CD4-positive, alpha-beta T cell (primary cell): ENCODE results near the gene SNAP29. TPM values are rescaled to one million over a fixed set of nuclear protein-coding genes. Genes with fewer than 3 reads are reported as not detected.

ENCODE experiments used
- ATAC-seq: fragments of 200-7000 bp; cut with Tn5 transposase; one replicate; pipeline ENCODE4 v1.10.0; 2022; ENCODE audit warnings: mild to moderate bottlenecking; ENCODE audit not compliant: poor library complexity
- CTCF ChIA-PET: fragments of 350-600 bp; sonication (Branson Sonifier 250); formaldehyde crosslinking; loops from one replicate; lab custom pipeline; 2021; ENCODE audit warnings: antibody characterized with exemption, inconsistent platforms; lab: Charles Lee
- POLR2A ChIA-PET: fragments of 350-600 bp; sonication (Branson Sonifier 250); formaldehyde crosslinking; loops from one replicate; lab custom pipeline; 2021; ENCODE audit warnings: antibody characterized with exemption, inconsistent platforms; lab: Charles Lee
- DNase-seq, 14 experiments: peaks; one replicate each; pipeline ENCODE4 v3.0.0-alpha.2; 2013 to 2020; ENCODE audit warnings: mixed read lengths in 2 of 14
- H3K27ac ChIP-seq, 2 donors: one replicate each; pipeline versions ENCODE4 v1.5.1 to v1.7.0; 2013; ENCODE audit warnings: low read length in 2 of 2, low read depth in 1 of 2, mild to moderate bottlenecking in 1 of 2
- H3K27me3 ChIP-seq, 2 experiments: 1 replicate in 1 of 2; 2 replicates in 1 of 2; pipeline versions ENCODE4 v1.6.1 to v1.7.0; 2013; ENCODE audit warnings: low read length in 2 of 2, control low read depth in 1 of 2, mild to moderate bottlenecking in 1 of 2, moderate library complexity in 1 of 2; ENCODE audit not compliant: insufficient read depth in 2 of 2, control insufficient read depth in 1 of 2
- H3K36me3 ChIP-seq: one replicate; pipeline ENCODE4 v1.6.1; 2013; ENCODE audit warnings: low read length, control low read depth; ENCODE audit not compliant: insufficient read depth
- H3K4me1 ChIP-seq: one replicate; pipeline ENCODE4 v1.6.1; 2013; ENCODE audit warnings: low read length, control low read depth; ENCODE audit not compliant: insufficient read depth
- H3K4me3 ChIP-seq: one replicate; pipeline ENCODE4 v1.5.1; 2013; ENCODE audit warnings: mild to moderate bottlenecking, low read length, moderate library complexity
- H3K9me3 ChIP-seq, 2 experiments: 1 replicate in 1 of 2; 2 replicates in 1 of 2; pipeline versions ENCODE4 v1.6.1 to v1.7.0; 2013; ENCODE audit warnings: low read length in 2 of 2, mild to moderate bottlenecking in 2 of 2, control low read depth in 1 of 2, moderate library complexity in 1 of 2; ENCODE audit not compliant: control insufficient read depth in 1 of 2, insufficient read depth in 1 of 2
- H3K27ac Mint-ChIP-seq: one replicate; pipeline ENCODE4 v1.8.0; 2020; ENCODE audit warnings: mixed read lengths
- H3K27me3 Mint-ChIP-seq: one replicate; pipeline ENCODE4 v1.8.0; 2021; ENCODE audit warnings: mixed read lengths
- H3K36me3 Mint-ChIP-seq: one replicate; pipeline ENCODE4 v1.8.0; 2021; ENCODE audit warnings: low read depth, mixed read lengths
- H3K4me1 Mint-ChIP-seq: one replicate; pipeline ENCODE4 v1.8.0; 2021; ENCODE audit warnings: low read depth, mixed read lengths
- H3K4me3 Mint-ChIP-seq: one replicate; pipeline ENCODE4 v1.8.0; 2020; ENCODE audit warnings: mild to moderate bottlenecking, mixed read lengths
- H3K9me3 Mint-ChIP-seq: one replicate; pipeline ENCODE4 v1.8.0; 2020; ENCODE audit warnings: mixed read lengths
- intact Hi-C, 2 experiments: fragments of 100-400 bp; cut with DNase I in 1 of 2; cut with micrococcal nuclease in 1 of 2; formaldehyde crosslinking; loops; one replicate each; pipeline versions ENCODE4 v1.15.1 to v1.9.0; 2023 to 2025; cut with DNase I, micrococcal nuclease
- total RNA-seq, 174 experiments: library from RNA in 2 of 174; stranded (reverse) in 2 of 174; gene quantifications; one replicate each; pipeline ENCODE4 v1.2.3 and lab custom pipeline; 2021 to 2026
- TF ChIP-seq, protein P1 (sequence below): fragments of 200-600 bp; IDR thresholded peaks from one replicate; pipeline ENCODE4 v1.8.0; 2022; ENCODE audit warnings: antibody characterized with exemption, mild to moderate bottlenecking

The SNAP29 gene
- total RNA-seq, 2 experiments from 2014 or later, result 13.7 to 15.1 TPM

DNA sequence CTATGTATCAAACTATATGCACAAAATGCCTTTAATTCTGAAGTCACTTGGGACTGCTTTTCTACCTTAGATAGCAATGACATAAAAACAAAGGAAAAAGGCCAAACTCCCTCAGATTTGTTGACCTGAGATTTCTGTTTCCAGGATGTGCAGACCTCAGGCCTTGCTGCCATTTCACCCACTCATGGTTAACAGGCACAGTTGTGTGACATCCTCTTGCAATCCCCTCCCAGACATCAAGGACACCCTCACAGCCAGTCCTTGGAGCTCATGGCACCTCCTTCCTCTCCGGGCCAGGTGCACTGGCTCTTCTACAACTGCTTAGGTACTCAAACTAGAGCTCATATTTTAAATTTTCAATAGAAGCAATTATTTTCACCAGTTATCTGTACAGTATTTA, 47.6 kb upstream of the SNAP29 start:
- ATAC-seq, result no peak
- H3K27ac ChIP-seq, result no peak overlapping the region
- no peak overlapping the region for H3K4me3 ChIP-seq
- peaks cover 85% of the 10 kb centered on the region for H3K36me3 Mint-ChIP-seq
- H3K9me3 ChIP-seq, result no peaks in the 10 kb centered on the region
- no peaks in the 10 kb centered on the region for H3K27me3 ChIP-seq
- TF ChIP-seq, protein P1, sequence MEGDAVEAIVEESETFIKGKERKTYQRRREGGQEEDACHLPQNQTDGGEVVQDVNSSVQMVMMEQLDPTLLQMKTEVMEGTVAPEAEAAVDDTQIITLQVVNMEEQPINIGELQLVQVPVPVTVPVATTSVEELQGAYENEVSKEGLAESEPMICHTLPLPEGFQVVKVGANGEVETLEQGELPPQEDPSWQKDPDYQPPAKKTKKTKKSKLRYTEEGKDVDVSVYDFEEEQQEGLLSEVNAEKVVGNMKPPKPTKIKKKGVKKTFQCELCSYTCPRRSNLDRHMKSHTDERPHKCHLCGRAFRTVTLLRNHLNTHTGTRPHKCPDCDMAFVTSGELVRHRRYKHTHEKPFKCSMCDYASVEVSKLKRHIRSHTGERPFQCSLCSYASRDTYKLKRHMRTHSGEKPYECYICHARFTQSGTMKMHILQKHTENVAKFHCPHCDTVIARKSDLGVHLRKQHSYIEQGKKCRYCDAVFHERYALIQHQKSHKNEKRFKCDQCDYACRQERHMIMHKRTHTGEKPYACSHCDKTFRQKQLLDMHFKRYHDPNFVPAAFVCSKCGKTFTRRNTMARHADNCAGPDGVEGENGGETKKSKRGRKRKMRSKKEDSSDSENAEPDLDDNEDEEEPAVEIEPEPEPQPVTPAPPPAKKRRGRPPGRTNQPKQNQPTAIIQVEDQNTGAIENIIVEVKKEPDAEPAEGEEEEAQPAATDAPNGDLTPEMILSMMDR, result no peak
- ChIA-PET POLR2A (no interaction called here), CTCF (interaction anchor here (0.7 to 1.0 kb wide), 2 partner anchors 106 to 140 kb away, joined by 3 read pairs; partner anchors contain the start of gene CRKL)
- H3K36me3 ChIP-seq, result peaks cover 68% of the 10 kb centered on the region
- intact Hi-C loops, result loop anchor here in 1 of 2 experiments (2.0 to 5.0 kb wide), 2 partner anchors 48 to 106 kb away; partner anchors contain the start of genes CRKL, PI4KA and SNAP29
- H3K27me3 Mint-ChIP-seq, result no peaks in the 10 kb centered on the region
- H3K4me1 ChIP-seq, result no peaks in the 10 kb centered on the region
- DNase-seq, result no peak
- no peaks in the 10 kb centered on the region for H3K9me3 Mint-ChIP-seq
- H3K27ac Mint-ChIP-seq, result peak overlapping the region; percentile 71
- no peak overlapping the region for H3K4me3 Mint-ChIP-seq
- H3K4me1 Mint-ChIP-seq, result peaks cover 13% of the 10 kb centered on the region

DNA sequence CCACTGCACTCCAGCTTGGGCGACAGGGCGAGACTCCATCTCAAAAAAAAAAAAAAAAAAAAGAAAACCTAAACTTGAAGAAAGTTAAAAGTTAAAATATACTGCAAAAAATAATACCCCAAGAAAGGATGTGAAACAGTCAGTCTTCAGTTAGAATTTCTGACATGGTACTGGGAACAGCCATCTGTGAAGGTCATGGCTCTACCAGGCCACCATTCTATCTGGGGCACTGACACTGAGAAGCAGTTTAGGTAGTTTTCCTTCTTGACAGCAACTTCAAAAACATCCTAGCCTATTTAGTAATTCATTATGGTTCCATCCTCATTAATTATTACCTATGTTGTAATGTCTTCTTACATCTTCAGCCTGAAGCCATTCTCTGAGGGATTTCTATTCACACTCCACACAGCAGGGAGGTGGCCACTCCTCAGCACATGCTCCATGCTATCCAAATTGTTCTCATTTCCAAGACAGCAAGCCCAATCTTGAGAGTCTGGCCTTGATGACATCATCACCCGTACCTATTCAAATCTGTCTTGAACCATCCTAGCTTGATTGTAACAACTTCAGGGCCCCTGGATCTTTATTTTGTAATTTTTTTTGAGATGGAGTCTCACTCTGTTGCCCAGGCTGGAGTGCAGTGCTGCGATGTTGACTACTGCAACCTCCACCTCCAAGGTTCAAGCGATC, 46.7 kb upstream of the SNAP29 start:
- intact Hi-C loops, result loop anchor here in 1 of 2 experiments (2.0 to 5.0 kb wide), 2 partner anchors 47 to 105 kb away; partner anchors contain the start of genes CRKL, PI4KA and SNAP29
- no peaks in the 10 kb centered on the region for H3K27me3 Mint-ChIP-seq
- DNase-seq (no peak), ATAC-seq (no peak)
- no peaks in the 10 kb centered on the region for H3K4me1 ChIP-seq
- H3K4me3 Mint-ChIP-seq, result no peak overlapping the region
- no peak overlapping the region for H3K4me3 ChIP-seq
- H3K36me3 Mint-ChIP-seq, result peaks cover 85% of the 10 kb centered on the region
- TF ChIP-seq, protein P1, result no peak
- H3K9me3 ChIP-seq, result no peaks in the 10 kb centered on the region
- H3K27ac Mint-ChIP-seq, result no peak overlapping the region
- peaks cover 13% of the 10 kb centered on the region for H3K4me1 Mint-ChIP-seq
- peaks cover 71% of the 10 kb centered on the region for H3K36me3 ChIP-seq
- ChIA-PET CTCF (no interaction called here), POLR2A (no interaction called here)
- H3K9me3 Mint-ChIP-seq, result no peaks in the 10 kb centered on the region
- H3K27ac ChIP-seq, result no peak overlapping the region
- H3K27me3 ChIP-seq, result no peaks in the 10 kb centered on the region

DNA sequence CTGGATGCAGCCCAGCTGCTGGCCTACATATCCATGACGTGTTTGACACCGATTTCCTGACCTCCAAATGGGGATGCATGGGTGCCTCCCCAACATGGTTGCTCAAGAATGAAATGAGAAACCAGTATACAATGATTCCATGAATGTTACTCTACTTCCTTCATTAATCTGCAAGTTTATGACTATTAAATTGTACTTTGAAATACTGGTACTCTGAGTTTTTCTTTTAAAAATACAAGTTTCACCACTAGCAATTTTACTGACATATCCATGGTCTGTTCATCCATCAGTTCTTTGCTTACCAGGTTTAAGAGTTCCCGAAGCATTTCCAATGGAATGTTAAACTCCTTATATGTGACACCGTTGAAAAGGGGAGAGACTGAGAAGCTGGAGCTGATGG, 45.8 kb upstream of the SNAP29 start:
- intact Hi-C loops, result loop anchor here in 1 of 2 experiments (5.0 kb wide), 1 partner anchor 104 kb away; the partner anchor contains the start of gene CRKL
- no peak overlapping the region for H3K4me3 Mint-ChIP-seq
- H3K4me1 Mint-ChIP-seq, result peaks cover 13% of the 10 kb centered on the region
- Histone ChIP-seq H3K9me3 (no peaks in the 10 kb centered on the region), H3K27me3 (no peaks in the 10 kb centered on the region), H3K4me3 (no peak overlapping the region), H3K4me1 (no peaks in the 10 kb centered on the region), H3K27ac (no peak overlapping the region), H3K36me3 (peaks cover 71% of the 10 kb centered on the region)
- ATAC-seq (no peak), DNase-seq (no peak)
- no peaks in the 10 kb centered on the region for H3K9me3 Mint-ChIP-seq
- H3K27ac Mint-ChIP-seq, result no peak overlapping the region
- H3K36me3 Mint-ChIP-seq, result peaks cover 83% of the 10 kb centered on the region
- TF ChIP-seq, protein P1, result no peak
- POLR2A ChIA-PET, result no interaction called here
- no peaks in the 10 kb centered on the region for H3K27me3 Mint-ChIP-seq
- CTCF ChIA-PET, result no interaction called here
